Non-pigmented ciliary epithelial cell (primary cell): ENCODE measurements around the gene FZR1.

ENCODE experiments used
- DNase-seq: peaks from one replicate; pipeline ENCODE4 v3.0.0-alpha.2; 2010; ENCODE audit warnings: low read depth

FZR1 gene

DNA sequence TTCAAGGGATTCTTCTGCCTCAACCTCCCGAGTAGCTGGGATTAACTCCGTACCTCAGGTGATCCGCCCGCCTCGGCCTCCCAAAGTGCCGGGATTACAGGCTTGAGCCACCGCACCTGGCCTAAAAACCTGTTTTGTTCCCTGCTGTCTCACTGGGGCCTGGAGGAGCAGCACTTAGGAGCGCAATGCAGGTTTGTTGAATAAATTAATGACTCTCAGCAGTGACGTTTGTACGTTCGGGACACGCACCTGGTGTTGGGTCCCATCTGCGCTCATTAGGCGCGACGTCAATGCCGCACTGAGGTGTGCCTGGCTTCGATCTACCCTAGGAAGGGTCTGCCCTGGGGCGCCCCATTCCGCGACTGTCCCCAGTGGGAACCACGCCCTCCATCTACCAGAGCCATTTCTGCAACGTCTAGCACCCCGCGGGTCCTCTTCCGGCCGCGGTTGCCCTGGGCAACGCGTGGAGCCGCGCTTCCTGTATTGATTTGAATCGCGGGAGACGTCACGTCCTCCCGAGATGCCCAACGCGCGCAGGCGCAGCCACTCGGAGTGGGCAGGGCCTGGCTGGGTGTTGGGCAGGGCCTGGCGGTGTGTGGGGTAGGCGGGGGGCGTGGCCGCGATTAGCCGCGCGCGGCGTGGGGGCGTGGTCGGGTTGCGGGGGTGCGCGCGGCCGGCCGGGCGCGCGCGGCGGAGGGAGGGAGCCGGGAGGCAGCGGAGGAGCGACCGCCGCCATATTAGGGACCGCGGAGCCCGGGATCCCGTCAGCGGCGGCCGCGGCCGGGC is at the start of gene FZR1:
TSS of gene FZR1 (plus strand) at position 714 of the 786 bp plus-strand sequence. CDS start 16,679 bp downstream, outside the sequence.
- peak; percentile 89 for DNase-seq

DNA sequence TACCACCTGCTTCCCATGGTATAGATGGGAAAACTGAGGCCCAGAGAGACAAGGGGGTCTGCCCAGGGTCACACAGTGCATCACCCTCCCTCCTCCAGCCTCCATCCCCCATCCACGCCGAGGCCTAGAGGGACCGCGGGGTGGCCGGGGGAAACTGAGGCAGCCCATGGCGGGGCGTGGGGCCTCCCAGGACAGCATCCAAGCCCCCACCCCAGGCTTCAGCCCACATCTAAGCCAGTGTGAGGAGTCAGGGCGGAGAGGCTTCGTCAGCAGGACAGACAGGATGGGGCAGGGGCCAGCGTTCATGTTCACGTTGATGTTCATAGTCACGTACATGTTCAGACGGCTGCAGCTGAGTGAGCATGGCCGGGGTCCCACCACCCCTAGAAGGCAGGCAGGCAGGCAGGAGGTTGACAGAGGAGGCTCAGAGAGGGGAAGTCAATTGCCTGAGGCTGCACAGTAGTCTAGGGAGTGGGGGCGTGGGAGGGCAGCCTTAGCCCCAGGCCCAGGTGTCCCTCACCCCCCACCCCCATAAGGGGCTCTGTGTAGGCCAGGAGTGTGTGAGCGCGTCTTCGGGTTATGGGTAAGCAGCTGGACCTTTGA is 49.1 kb upstream of the FZR1 start:
- no peak for DNase-seq

DNA sequence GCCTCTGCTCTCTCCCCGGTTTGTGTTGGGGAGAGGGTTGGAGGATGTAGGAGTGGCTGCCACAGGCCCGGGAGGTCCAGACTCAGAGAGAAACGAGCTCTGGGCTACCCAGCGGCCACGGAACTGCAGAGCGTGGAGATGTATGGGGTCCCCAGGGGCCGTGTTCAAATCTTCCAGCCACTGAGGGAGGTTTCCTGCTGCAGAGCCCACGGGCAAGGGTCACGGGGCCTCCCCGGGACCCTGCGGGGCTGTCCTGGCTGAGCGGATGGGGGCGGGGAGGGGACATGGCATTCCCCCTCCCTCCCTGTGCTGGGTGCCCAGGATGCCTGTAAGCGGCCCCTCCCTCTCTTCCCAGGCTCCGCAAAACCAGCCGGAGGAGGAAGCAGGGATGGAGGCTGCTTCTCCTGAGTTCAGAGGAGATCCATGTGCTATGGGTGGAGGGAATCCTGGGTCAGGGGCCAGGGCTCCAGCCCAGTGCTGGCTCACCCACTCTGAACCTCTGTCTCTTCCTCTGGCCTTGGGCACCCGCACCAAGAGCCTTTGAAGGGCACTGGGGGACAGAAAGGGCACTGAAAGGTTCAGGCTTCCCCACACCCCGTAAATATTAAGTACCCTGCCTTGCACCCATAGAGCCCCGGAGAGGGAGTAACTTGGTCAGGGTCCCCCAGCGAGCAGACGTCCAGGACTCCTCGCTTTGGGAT is 48.4 kb upstream of the FZR1 start:
- DNase-seq: no peak

DNA sequence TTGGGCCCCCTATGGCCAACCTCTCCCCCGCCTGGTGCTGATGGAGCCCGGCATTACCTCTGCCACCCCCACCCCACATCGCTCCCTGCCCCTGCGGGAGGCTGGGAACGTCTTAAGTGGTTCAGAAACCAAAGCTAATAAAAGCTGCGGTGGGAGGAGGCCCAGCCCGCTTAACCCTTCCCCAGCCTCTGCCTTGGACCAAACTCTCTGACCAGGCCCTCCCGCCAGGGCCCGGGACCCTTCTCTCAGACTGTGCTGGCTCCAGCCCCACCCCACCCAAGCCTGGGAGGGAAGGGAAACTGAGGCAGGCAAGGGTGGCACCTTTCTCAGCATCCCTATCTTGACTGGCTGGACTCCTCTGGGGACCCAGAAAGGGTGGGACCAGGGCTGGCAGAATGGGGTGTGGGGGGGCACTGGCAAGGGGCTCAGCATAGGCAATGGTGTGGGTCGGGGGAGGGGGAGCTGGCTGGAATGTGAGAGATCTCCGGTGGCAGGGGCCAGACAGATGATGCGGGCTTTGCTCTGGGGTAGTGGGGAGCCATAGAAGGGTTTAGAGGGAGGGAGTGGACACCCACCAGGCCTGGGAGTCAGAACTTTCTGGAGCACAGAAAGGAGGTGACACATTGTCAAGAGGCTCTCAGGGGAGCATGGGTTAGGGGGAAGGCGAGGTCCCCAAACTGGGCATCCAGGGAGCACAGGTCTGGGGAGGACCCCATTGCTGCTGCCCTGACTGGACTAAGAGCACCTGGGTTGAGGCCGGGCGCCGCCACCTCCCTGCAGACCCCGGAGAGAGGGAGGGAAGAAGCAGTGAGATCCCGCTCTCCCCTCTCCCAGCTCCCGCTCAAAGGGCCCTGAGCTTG is 47.7 kb upstream of the FZR1 start:
- DNase-seq: no peak

DNA sequence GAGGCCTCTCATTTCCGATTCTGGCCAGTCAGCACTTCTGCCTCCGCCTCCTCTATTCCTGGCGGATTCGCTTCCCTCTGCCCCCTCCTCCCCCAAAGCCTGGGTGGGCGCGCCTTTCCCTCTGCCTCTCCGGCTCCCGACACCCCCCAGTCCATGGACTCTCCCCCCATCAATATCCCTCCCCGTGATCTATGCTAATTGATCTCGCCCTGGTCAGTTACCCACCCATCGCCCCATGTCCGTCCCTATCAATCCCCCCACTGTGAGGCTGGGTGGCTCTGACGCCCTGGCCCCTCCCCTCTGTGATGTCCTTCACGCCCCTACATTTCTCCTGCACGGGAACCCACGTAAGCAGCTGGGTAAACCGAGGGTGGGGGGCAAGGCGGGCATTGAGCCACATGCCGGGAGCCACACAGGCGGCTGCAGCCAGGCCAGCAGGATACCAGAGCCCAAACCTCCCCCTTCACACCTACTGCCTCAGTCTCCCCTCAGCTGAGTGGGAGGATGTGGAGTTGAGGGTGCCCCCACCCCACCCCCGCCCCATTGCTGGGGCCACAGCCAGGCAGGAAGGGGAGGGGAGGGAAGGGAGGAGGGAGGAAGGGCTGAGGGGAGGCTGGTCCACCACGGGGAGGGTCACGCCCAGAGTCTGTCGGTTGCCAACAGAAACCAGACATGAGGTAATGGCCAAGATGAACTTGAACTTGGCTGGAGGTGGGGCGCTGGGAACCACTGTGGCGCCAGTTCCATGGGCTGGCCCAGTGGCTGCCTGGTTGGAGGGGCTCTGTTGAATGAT is 46.8 kb upstream of the FZR1 start:
- DNase-seq: peak; percentile 87

DNA sequence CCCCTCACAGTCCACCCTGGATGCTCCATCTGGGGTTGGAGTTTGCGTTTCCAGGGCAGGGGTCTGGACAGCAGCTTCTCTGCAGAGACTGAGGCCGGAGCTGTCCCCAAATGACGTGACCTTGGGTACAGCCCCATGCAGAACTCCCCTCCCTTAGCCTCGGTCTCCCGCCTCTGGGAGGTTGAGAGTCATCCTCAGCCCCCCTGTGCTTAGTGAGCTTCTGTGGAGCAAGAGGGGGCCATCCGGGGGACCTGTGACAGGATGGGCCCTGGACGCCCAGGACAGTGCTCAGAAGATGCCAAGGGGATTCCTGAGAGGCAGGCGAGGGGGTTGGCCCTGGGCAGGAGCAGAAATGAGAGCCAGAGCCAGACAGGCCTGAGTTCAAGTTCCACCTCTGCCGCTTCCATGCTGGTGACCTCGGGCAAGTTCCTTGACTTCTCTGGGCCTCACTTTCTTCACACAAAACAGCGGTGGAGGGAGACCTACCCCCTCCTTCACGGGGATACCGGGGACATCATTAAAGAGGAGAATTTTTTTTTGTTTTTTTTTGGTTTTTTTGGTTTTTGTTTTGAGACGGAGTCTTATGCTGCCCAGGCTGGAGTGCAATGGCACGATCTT is 46.0 kb upstream of the FZR1 start:
- DNase-seq: no peak

DNA sequence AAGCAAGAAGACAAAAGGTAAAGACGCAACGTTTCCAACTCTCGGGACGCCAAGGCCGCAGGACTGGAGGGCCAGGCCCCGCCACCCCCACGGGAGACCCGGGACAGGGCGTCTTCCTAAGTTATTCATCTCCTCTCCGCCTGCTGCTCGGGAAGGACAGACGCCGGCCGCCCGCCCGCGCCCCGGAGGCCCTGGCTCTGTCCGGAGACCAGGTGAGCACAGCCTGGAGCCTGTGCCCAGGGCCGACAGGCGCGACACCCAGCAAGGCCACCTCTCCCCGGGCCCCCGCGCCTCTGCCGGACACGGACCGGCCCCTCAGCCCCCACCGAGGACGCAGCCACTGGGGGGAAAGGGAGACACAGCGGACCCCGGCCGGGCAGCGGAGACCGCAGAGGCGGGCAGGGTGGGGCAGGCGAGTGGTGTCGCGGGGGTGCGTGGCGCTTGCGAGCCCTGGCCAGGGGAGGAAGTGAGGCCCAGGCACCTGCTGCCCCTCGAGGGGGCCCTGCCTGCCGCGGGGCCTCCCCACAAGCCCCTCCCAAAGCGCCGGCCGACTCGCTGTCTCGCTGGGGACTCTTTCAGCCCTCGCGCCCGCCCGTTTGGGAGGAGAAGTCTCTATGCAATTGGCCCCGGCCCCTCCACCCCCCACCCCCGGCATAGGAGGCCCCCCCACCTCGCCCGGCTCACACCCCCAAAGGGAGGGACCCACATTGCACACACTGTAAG is 43.0 kb upstream of the FZR1 start:
- no peak for DNase-seq

DNA sequence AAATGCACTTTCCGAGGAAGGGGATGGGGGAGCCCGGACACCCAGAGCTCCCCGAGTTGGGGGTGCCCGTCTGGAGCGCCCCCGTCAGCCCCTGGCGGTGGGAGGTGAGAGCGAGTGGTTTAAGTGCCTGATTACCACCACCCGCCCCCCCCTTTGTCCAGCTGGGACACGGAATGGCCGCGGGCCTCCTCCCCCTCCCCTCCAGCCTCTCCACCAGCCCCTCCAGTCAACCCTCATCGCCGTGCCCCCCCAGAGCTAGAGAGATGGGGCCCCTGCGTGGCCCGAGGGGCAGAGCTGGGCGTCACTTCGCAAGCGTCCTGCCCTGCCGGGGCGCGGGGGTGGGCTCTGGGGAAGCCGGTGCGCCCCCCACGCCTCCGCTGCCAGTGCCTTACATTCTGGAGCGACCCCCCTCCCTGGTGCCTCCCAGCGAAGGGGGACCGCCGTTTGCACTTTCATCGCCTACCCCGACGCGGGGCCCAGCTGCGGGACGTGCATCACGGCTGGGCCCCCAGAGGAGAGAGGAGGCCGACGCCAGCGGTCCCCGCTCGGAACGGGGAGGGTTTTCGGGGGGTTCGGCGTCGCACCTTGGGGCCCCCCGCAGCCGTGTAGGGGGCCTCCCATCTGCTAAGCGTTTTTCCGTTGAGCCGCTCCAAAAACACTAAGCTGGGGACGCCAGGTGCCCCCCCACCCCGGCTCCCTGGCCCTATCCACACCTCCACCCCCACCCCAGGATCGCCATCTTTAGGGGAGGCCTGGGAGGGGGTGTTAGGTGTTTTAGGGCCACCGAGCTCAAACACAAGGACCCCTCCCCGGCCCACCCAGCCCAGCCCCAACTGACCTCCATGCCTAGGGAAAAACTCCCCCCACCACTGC is 42.2 kb upstream of the FZR1 start:
- DNase-seq: no peak

DNA sequence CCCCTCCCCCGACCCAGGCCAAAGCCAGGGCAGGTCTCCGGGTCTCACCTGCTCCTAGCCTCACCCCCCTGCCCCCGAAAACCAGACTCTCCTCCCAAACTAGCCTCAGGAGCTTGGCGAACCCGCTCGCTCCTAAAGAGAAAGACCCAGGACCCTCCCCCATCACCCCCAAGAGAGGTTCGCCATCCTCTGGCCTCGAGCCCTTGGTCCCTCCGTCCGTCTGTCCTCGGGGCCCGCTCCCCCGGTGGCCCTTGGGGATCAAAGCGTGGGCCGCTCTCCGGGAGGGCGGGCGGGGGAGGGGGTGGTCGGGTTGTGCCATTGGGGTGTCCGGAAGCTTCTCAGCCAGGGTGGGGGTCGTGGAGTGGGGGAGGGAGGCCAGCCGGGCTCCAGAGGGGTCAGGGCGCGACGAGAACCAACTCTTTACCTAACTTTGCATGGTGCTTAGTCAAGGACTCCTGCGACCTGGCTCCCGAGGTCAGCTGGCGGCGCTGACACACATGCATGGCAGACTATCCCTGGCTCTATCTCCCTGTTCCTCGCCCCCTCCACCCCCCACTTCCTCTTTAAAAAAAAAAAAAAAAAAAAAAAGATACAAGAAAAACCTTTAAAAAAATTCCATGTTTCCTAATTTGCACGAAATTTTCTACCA is 41.4 kb upstream of the FZR1 start:
- no peak for DNase-seq

DNA sequence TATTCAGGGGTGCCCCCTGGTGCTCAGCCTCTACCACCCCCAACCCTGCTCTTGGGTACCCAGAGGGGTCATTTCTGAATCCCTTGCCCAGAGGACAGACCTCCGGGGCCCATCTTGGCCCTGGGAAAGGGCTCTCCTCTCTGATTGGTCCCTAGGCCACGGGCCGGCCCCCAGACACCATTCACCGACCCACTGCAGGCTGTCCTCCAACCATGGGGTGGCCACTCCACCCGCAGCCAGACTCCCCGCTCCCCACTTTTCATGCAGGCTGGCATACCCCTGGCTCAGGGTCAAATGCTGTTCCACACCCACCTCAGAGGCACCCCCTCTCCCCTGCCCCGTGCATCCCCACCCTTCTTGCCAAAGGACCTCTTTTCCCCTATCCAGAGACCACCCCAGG is 40.6 kb upstream of the FZR1 start:
- no peak for DNase-seq

DNA sequence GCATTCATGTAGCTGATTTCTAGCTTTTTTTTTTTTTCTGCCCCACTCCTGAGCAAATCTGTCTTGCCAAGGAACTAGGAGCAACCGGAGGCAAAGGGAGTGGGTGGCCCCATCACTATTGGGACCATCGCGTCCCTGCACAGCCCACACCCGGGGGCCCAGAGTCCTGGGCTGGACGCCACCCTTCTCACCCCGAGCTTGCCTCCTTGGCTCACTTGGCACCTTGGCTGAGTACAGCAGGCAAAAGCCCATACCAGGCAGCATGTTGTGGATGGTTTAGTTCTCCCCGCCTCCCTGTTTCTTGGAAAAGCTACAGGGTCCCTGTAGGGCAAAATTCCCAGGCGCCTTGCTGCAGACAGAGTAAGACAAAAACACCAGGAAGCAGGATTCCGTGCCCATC is 39.5 kb upstream of the FZR1 start:
- DNase-seq: no peak

DNA sequence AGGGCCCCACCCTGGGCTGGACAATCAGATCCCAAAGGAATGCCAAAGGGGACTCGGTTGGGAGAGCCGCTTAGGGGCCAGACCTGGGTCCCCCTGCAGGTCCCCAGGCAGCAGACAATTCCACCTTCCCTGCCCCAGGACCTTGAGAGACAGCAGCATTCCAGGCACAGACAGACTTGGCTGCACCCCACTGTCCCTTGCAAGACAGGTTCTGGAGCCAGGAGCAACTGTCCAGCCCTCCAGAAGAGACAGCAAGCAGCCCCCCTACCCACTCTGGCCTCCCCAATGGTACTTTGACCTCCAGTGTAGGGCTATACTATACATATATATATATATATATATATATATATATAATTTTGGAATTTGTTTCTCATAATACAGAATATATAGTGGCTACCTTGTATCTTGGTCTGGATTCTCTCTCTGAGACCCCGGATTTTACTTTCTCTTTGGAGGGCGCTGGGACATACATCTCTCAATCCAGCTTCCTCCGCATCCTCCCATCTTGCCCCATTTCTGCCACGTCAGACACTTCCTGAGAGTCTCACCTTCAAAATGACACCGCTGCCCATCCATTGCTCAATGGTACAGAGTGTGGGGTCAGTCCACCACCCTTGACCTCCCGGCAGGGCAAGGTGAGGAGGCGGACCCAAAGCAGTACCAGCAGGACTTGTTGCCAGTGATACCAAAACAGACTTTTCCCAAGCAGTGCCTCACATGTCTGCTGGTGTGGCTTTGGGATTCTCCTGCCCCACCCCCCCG is 38.5 kb upstream of the FZR1 start:
- no peak for DNase-seq

DNA sequence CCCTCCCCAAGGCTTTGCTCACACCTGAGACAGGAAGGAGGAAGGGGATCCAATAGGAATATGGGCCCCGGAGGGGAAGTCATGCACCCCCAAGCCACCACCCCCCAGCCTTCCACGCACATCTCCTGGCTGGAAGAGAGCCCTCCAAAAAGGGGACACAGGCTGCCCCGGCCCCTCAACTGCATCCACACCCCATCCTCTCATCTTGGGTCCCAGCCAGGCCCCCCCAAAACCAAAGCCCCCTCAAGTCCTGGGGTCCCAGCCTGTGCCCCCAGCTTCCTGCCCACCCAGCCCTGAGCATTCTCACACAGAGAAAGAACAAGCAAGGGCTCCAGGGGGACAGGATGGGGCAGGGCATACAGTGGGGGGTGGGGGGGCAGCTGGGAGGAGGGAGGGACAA is 37.9 kb upstream of the FZR1 start:
- no peak for DNase-seq

DNA sequence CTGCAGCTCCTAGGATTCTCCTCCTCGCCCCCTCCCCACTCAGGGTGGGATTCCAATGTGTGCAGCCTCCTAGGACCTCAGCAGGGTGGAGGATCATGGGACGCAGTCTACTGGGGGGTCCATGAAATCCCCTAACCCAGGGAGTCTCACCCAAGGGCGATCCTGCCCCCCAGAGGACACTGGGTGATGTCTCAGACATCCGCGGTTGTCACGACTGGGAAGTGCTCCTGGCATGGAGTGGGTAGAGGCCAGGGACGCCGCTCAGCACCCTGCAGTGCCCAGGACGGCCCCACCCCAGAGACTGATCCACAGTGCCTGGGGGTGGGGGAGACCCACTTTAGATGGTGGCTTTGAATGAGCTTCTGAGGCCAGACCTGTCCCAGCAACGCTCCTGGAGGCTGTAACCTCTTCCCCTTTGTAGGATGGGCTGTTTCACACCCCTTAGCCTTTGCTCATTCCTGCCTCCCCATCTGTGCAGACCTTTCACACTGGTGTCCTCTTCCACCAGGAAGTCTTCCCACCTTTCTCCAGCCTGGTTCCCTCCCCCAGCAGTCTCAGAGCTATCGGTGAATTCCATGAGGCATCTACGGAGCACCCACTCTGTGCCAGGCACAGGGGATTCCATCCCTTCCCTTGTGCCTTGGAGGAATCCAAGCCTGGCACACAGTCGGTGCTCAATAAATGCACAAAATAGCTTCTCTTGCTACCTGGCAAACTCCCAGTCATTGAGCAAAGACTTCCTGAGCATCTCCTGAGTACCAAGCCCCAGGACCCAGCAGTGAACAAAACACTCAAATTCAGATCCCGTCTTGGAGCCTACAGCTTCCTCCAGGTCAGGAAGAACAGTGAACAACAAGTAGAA is 36.2 kb upstream of the FZR1 start:
- no peak for DNase-seq

DNA sequence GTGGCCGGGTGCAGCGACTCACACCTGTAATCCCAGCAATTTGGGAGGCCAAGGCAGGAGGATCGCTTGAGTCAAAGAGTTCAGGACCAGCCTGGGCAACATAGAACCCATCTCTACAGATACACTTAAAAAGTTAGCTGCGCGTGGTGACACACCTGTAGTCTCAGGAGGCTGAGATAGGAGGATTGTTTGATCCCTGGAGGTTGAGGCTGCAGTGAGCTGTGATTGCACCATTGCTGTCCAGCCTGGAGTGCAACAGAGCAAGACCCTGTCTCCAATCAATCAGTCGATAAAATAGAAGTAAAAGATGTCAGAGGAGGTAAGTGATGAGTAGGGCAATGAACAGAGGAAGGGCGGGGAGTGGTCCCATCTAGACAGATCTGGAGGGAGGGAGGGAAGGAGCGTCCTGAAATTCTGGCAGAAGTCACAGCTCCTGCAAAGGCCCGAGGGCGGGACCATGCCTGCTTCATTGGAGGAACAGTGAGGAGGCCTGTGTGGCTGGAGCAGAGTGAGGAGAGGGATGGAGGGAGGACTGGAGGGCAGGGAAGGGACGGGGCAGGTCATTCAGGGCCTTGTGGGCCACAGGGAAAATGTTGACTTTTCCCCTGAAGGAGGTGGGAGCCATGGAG is 35.5 kb upstream of the FZR1 start:
- DNase-seq: no peak

DNA sequence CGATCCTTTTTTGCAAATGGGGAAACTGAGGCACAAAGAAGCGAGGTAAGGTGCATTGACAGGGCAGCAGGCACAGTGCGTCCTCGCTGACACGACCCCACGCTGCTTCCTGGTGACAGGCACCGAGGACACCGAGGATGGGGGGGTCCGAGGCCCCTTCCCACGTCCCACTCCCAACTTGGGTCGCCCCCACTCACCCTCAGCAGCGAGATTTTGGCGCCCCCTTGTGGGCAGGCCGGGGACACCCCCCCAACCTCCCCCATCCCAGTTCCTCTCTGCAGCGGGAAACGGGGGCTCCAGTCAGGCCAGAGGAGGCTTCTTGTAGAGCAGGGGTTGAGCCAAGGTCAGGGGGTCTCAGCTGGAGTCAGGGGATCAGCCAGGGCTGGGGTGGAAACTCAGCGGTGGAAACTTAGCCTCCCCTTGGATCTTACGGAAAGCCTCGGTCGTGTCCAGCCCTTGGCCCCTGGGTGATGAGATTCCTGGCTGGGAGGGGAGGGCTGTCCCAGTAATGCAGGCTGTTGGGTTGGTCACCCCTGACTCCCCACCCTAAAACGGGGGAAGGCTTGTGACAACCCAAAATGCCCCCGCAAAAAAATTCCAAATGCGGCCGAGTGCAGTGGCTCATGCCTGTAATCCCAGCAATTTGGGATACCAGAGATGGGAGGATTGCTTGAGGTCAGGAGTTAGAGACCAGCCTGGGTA is 34.0 kb upstream of the FZR1 start:
- DNase-seq: no peak
